H1 (cell line): ENCODE measurements around the gene TOMM40. TPM values are rescaled to one million over a fixed set of nuclear protein-coding genes. Genes with fewer than 3 reads are reported as not detected.

Source experiments
- ASH2L ChIP-seq: fragments of 200-600, 300-600 bp; sonication (generic); IDR thresholded peaks from one replicate; pipeline ENCODE4 v1.7.1; 2017; ENCODE audit warnings: low read length
- CBX8 ChIP-seq: fragments of 300-800, 300-1000 bp; sonication (generic); IDR thresholded peaks from 2 replicates; pipeline ENCODE4 v1.7.1; 2016; ENCODE audit warnings: low read depth, low read length, borderline replicate concordance
- EP300 ChIP-seq, 2 experiments: IDR thresholded peaks; 1 replicate in 1 of 2; 2 replicates in 1 of 2; pipeline ENCODE4 v1.6.1; 2011 to 2012; ENCODE audit warnings: low read depth in 2 of 2, low read length in 2 of 2, mild to moderate bottlenecking in 2 of 2, borderline replicate concordance in 1 of 2, inconsistent platforms in 1 of 2, moderate library complexity in 1 of 2
- FOSL1 ChIP-seq: IDR thresholded peaks from 2 replicates; pipeline ENCODE4 v1.6.1; 2011; ENCODE audit warnings: mild to moderate bottlenecking, low read depth, low read length, moderate library complexity; ENCODE audit not compliant: insufficient read depth
- KDM4A ChIP-seq: IDR thresholded peaks from one replicate; pipeline ENCODE4 v1.7.1; 2012; ENCODE audit warnings: low read depth, mild to moderate bottlenecking, moderate library complexity, low read length, inconsistent platforms; ENCODE audit not compliant: severe bottlenecking
- RBBP5 ChIP-seq: IDR thresholded peaks from 2 replicates; pipeline ENCODE4 v1.7.1; 2012; ENCODE audit warnings: low read depth, mild to moderate bottlenecking, inconsistent platforms, low read length, moderate library complexity, borderline replicate concordance
- RNF2 ChIP-seq: fragments of 200-900, 300-1000 bp; sonication (generic); IDR thresholded peaks from 2 replicates; pipeline ENCODE4 v1.7.1; 2016; ENCODE audit warnings: borderline replicate concordance, low read depth, mild to moderate bottlenecking, antibody characterized with exemption, low read length; ENCODE audit not compliant: poor library complexity, severe bottlenecking; ENCODE audit errors: missing control alignments
- SIN3A ChIP-seq, 2 experiments: IDR thresholded peaks in 1 of 2; conservative IDR thresholded peaks in 1 of 2; 2 replicates each; pipeline ENCODE4 v1.6.1; 2011 to 2012; ENCODE audit warnings: low read length in 2 of 2, improper control_type of control experiment in 1 of 2, low read depth in 1 of 2, mild to moderate bottlenecking in 1 of 2
- TEAD4 ChIP-seq: IDR thresholded peaks from 2 replicates; pipeline ENCODE4 v1.6.1; 2012; ENCODE audit warnings: low read depth, low read length, inconsistent platforms, mixed read lengths
- polyA plus RNA-seq, 7 experiments: library from polyadenylated mRNA; depleted of rRNA in 3 of 7; stranded (reverse) in 5 of 7; unstranded in 2 of 7; fragments of >200 nt in 5 of 7; fragments of 200-250 nt in 2 of 7; gene quantifications; 1 replicate in 5 of 7; 2 replicates in 1 of 7; 4 replicates in 1 of 7; pipeline versions ENCODE4 v1.2.1 to v1.2.3, GENCODE V29; 2011 to 2013; ENCODE audit warnings: missing spikeins in 2 of 7, mixed read lengths in 2 of 7
- total RNA-seq: library from RNA; stranded (reverse); fragmentation: NEBNext Ultra II Directional; extraction: Animal tissue kit (Norgen Biotek cat#: 25700); gene quantifications from 2 replicates; pipeline ENCODE4 v1.2.1, GENCODE V29; 2021

The TOMM40 gene
- total and polyA plus RNA-seq, 2 of the 8 experiments (the other 6 are each of a cell fraction or from before 2014, with no cell fraction given) = 154 to 179 TPM

DNA sequence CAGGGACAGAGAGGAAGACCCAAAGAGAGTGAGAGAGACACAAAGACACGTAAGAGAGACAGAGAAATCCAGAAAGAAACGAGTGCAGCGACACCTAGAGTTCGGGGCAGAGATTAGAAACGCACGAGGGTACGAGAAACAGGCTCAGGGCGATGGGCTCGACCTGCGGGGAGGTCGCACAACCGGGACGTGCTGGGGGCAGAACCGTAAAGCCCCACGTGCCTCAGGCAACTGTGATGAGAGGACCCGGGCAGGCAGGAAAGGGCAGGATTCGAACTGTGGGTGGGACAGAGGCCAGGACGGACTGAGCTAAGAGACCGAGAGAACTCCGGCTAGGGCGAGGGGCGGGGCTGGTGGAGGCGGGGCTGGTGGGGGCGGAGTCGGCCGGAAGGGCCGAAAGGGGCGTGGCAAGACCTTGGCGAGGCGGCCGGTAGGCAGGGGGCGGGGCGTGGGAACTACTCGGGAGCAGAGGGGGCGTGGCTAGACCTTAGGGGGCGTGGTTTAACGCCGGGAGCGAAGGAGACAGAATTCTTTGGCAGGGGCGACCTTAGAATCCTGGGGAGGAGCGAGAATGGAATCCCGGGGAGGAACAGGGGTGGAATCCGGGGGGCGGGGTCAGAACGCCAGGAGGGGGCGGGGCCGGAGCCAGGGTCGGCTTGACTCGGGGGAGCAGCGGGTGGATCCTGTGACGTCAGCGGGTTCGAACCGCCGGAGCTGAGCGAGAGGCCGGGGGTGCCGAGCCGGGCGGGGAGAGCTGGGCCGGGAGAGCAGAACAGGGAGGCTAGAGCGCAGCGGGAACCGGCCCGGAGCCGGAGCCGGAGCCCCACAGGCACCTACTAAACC is 45.2 kb upstream of the TOMM40 start, which contains the start of gene NECTIN2 (continued):
- TF ChIP-seq CBX8 (no peak), KDM4A (peak; percentile 30), RBBP5 (peak; percentile 41; the same call in 1 of the 2 replicates), FOSL1 (no peak), SIN3A (conservative IDR thresholded peaks at IDR 0.05 in 1 of 2, IDR thresholded peaks at IDR 0.05 in 1 of 2; ENCODE audit: low read depth in 1 of 2, low read length in 2 of 2) (peak in 1 of 2 experiments; percentile 68; a peak in 2 of 4 replicates), EP300 (IDR thresholded peaks at IDR 0.05; ENCODE audit: borderline replicate concordance in 1 of 2, low read depth in 2 of 2, low read length in 2 of 2) (0 out of 3 replicates have a peak, but pooled peaks of 1 of the 2 experiments have one; percentile 32), TEAD4 (peak; percentile 80), RNF2 (no peak), ASH2L (no peak)
